Activated T-helper 1 cell treated with anti-CD3 and anti-CD28 coated beads, Interleukin-12 subunit alpha, Interleukin-12 subunit beta, Interleukin-2, Interleukin-4 antibody, amounts not matched to agents 30 ng/mL and 10 ng/mL and 1 ng/mL, durations not matched to agents 14 hours and 24 hours and 36 hours (primary cell): ENCODE data around the gene SNX32. TPM values are rescaled to one million over a fixed set of nuclear protein-coding genes. Genes with fewer than 3 reads are reported as not detected.

Experiments
- DNase-seq: peaks from one replicate; pipeline ENCODE4 v3.0.0; 2021; ENCODE audit warnings: low spot score
- H3K27ac Mint-ChIP-seq: one replicate; pipeline ENCODE4 v1.8.0; 2021; ENCODE audit warnings: mild to moderate bottlenecking, mixed read lengths
- H3K27me3 Mint-ChIP-seq: one replicate; pipeline ENCODE4 v1.8.0; 2022; ENCODE audit warnings: mild to moderate bottlenecking, moderate library complexity, mixed read lengths; ENCODE audit not compliant: insufficient read depth
- H3K36me3 Mint-ChIP-seq: one replicate; pipeline ENCODE4 v1.8.0; 2021; ENCODE audit warnings: low read depth, mixed read lengths
- H3K4me1 Mint-ChIP-seq: one replicate; pipeline ENCODE4 v1.8.0; 2021; ENCODE audit warnings: low read depth, mixed read lengths
- H3K4me3 Mint-ChIP-seq: one replicate; pipeline ENCODE4 v1.8.0; 2021; ENCODE audit warnings: mild to moderate bottlenecking, moderate library complexity, mixed read lengths
- H3K9me3 Mint-ChIP-seq: one replicate; pipeline ENCODE4 v1.8.0; 2021; ENCODE audit warnings: mixed read lengths
- intact Hi-C: fragments of 100-400 bp; cut with micrococcal nuclease; formaldehyde crosslinking; loops from one replicate; pipeline ENCODE4 v1.15.1; 2024
- total RNA-seq: library from RNA; stranded (reverse); gene quantifications from 2 replicates; pipeline ENCODE4 v1.2.3, GENCODE V29; 2022

Gene SNX32
- total RNA-seq, 1 donor from 2014 or later, result 1.6 TPM

DNA sequence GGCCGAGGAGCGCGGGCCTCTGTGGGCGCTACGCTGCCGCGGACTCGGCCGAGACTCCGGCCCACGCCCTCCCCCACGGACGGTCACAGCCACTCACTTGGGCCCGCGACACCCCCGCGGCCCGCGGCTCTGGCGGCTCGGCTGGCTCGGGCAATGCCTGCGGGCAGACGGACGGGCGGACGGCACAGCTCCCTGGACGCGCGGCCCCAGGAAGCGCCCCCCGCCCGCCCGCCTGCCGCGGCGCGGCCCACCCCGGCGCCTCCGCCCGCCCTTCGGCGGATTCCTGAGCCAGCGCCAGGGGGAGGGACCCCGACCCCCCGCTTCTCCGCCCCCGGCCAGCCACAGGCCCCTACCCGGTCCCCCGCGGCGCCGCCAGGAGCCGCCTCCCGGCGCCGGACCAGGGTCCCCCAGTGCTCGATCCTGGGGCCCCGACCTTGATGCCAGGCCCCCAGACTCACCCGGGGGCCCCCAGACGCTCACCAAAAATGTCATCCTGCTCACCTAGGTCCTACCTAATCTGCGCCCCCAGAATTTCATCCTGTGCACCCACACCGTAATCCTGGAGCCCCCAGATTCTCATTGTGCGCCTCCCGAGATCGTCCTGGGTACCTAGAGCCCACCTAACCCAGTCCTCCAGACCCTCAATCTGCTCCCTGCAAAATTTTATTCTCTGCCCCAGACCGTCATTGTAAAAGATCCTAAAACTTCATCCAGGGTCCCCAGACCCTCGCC is 39.0 kb downstream of the SNX32 start, which contains the start of gene EFEMP2:
TSS of gene EFEMP2 (minus strand) at position 215 of the 732 bp plus-strand sequence. CDS start 446 bp downstream, outside the sequence.
- H3K4me3 Mint-ChIP-seq, result peak within 1 kb of the TSS; percentile 90
- intact Hi-C loops, result loop anchor here (1.0 kb wide), 4 partner anchors 12 to 130 kb away; partner anchors contain the start of genes BANF1, C11orf68, DRAP1 and EIF1AD
- H3K27me3 Mint-ChIP-seq, result peaks cover 1% of the 10 kb centered on the region
- no peaks in the 10 kb centered on the region for H3K9me3 Mint-ChIP-seq
- H3K4me1 Mint-ChIP-seq, result peaks cover 16% of the 10 kb centered on the region
- peak within 1 kb of the TSS; percentile 72 for H3K27ac Mint-ChIP-seq
- DNase-seq, result no peak
- no peaks in the 10 kb centered on the region for H3K36me3 Mint-ChIP-seq

DNA sequence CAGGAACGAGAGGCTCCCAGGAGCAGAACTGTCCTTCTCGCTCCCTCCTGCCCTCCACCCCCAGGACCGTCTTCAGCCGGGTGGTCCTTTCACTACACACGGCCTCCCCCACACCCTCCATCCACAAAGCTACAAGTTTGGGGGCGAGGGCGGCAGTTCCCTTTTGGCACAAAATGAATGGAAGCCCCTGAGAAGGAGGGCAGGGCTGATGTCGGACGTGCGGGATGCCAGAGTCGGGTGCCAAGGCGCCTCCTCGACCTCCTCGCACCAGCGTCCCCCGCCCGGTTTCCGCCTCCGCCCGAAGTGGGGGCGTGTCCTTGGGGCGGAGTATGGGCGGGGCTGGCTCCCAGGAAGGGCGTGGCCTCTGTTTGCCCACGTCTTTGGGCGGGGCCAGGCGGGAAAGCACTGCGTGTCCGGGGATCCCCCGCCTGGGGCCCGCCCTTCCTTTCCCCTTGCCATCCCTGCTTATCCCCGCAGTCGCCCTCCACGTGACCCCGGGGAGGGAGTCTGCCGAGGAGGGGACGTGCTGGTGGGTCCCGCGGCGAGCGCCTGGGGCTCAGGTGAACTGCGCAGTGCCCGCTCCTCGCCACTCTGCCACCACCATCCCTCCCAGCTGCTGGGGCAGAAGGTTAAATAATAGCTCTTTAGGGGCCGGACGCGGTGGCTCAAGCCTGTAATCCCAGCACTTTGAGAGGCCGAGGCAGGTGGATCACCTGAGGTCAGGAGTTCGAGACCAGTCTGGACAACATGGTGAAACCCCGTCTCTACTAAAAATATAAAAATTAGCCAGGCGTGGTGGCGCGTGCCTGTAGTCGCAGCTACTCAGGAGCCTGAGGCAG is 39.8 kb downstream of the SNX32 start:
- Mint-ChIP-seq H3K4me3 (peak overlapping the region; percentile 90), H3K9me3 (no peaks in the 10 kb centered on the region), H3K27ac (peak overlapping the region; percentile 72), H3K36me3 (no peaks in the 10 kb centered on the region), H3K27me3 (peaks cover 1% of the 10 kb centered on the region), H3K4me1 (peaks cover 16% of the 10 kb centered on the region)
- intact Hi-C loops, result loop anchor here (1.0 kb wide), 4 partner anchors 13 to 129 kb away; partner anchors contain the start of genes BANF1, C11orf68, DRAP1 and EIF1AD
- peak; percentile 97 for DNase-seq

DNA sequence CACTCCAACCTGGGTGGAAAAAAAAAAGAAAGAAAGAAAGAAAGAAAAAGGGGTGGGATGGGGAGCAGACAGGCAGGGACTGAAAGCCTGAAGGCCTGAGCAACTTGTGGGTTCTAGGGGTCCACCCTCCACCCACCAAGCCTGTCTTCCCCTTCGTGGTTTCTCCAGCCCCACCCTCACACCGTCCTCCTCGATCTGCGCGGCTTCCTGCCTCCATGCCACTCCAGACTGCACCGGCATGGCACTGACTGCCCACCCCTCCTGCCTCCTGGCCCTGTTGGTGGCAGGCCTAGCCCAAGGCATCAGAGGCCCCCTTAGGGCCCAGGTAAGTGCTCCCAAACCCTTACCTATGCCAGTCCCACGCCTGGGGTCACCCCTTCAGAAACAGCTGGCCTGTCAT is 45.9 kb downstream of the SNX32 start, which contains the start of gene CTSW:
TSS of gene CTSW (plus strand) at position 221 of the 400 bp plus-strand sequence. CDS start at position 239, 18 bp downstream.
- intact Hi-C loops, result no loop called here
- no peaks in the 10 kb centered on the region for H3K9me3 Mint-ChIP-seq
- H3K27ac Mint-ChIP-seq, result peak within 1 kb of the TSS; percentile 86
- peaks cover 10% of the 10 kb centered on the region for H3K36me3 Mint-ChIP-seq
- peaks cover 31% of the 10 kb centered on the region for H3K4me1 Mint-ChIP-seq
- no peak for DNase-seq
- no peaks in the 10 kb centered on the region for H3K27me3 Mint-ChIP-seq
- H3K4me3 Mint-ChIP-seq, result peak within 1 kb of the TSS; percentile 42

DNA sequence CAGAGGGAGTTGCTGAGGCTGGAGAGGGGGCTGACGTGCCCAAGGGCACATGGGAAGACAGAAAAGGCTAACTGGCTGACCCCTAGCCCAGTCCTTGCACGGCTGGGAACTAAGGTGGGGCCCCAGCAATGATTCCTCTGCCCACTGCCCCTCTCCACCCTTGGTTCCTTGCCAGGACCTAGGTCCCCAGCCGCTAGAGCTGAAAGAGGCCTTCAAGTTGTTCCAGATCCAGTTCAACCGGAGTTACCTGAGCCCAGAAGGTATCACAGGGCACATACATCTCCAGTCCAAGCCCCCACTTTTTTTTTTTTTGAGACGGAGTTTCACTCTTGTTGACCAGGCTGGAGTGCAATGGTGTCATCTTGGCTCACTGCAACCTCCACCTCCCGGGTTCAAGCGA is 46.3 kb downstream of the SNX32 start:
- no peak overlapping the region for H3K27ac Mint-ChIP-seq
- intact Hi-C loops, result no loop called here
- no peaks in the 10 kb centered on the region for H3K27me3 Mint-ChIP-seq
- no peaks in the 10 kb centered on the region for H3K9me3 Mint-ChIP-seq
- DNase-seq, result no peak
- no peak overlapping the region for H3K4me3 Mint-ChIP-seq
- peaks cover 14% of the 10 kb centered on the region for H3K36me3 Mint-ChIP-seq
- H3K4me1 Mint-ChIP-seq, result peaks cover 36% of the 10 kb centered on the region

DNA sequence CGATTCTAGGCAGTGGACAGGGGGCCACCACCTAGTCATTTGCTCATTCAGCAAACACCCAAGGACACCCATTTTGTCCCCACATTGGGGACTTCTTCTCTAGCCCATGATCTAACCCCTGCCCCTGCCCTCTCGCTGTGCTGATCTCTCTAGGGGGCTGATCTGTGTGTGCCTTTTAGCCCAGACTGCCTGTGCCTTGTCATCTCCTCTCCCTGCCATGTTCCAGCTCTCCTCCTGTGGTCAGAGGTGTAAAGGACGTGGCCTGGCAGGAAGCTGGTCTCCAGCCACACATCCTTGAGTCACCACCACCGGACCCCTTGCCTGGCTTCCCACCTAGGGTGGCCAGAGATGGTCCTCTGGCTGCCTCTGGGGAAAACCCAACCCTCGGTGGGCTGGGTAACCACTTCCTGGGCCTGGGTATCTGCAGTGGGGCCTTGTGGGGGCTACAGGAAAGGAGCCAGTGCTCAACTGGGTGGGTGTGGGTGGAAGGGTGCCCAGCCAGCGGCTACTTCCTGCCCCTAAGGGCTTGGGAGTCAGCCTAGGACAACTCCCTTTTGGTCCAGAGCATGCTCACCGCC is 47.2 kb downstream of the SNX32 start:
- peaks cover 43% of the 10 kb centered on the region for H3K4me1 Mint-ChIP-seq
- H3K27me3 Mint-ChIP-seq, result no peaks in the 10 kb centered on the region
- intact Hi-C loops, result no loop called here
- no peak overlapping the region for H3K4me3 Mint-ChIP-seq
- DNase-seq, result no peak
- H3K27ac Mint-ChIP-seq, result peak overlapping the region; percentile 86
- peaks cover 20% of the 10 kb centered on the region for H3K36me3 Mint-ChIP-seq
- no peaks in the 10 kb centered on the region for H3K9me3 Mint-ChIP-seq

DNA sequence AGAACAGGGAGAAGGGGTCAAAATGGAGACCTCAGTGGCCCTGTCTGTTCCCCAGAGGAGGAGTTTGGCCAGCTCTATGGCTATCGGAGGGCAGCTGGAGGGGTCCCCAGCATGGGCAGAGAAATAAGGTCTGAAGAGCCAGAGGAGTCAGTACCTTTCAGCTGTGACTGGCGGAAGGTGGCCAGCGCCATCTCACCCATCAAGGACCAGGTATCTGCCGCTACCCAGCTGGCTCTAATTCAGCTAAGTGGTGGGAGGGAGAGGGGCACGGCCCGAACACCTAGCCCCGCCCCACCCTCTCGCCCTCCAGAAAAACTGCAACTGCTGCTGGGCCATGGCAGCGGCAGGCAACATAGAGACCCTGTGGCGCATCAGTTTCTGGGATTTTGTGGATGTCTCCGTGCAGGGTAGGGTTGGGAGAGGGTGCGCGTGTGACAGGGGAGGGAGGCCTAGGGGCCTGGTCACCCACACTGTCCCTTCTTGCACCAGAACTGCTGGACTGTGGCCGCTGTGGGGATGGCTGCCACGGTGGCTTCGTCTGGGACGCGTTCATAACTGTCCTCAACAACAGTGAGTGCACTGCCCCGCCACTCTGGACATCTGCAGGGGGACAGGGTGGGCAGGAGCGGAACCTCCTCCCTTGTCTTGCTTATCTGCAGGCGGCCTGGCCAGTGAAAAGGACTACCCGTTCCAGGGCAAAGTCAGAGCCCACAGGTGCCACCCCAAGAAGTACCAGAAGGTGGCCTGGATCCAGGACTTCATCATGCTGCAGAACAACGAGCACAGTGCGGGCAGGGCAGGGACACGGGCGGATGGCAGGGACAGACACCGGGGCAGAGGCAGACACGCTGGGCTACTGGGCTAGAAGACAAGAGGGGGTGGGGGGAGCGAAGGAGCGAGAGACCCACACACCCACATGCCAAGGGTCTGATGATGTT is 48.6 kb downstream of the SNX32 start:
- peaks cover 27% of the 10 kb centered on the region for H3K36me3 Mint-ChIP-seq
- H3K4me3 Mint-ChIP-seq, result no peak overlapping the region
- peaks cover 50% of the 10 kb centered on the region for H3K4me1 Mint-ChIP-seq
- no peaks in the 10 kb centered on the region for H3K9me3 Mint-ChIP-seq
- intact Hi-C loops, result no loop called here
- no peaks in the 10 kb centered on the region for H3K27me3 Mint-ChIP-seq
- no peak for DNase-seq
- no peak overlapping the region for H3K27ac Mint-ChIP-seq

DNA sequence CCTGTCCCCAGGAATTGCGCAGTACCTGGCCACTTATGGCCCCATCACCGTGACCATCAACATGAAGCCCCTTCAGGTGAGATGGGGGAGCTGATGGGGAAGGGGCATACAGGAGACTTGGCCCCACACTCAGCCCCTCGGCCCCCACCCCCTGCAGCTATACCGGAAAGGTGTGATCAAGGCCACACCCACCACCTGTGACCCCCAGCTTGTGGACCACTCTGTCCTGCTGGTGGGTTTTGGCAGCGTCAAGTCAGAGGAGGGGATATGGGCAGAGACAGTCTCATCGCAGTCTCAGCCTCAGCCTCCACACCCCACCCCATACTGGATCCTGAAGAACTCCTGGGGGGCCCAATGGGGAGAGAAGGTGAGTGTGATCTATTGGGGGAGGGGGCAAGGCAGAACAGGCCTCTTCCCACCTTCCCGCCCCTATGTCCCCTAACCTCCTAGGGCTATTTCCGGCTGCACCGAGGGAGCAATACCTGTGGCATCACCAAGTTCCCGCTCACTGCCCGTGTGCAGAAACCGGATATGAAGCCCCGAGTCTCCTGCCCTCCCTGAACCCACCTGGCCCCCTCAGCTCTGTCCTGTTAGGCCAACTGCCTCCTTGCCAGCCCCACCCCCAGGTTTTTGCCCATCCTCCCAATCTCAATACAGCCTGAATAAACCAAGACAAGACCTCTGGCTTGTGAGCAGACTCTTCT is 49.4 kb downstream of the SNX32 start:
- H3K27me3 Mint-ChIP-seq, result no peaks in the 10 kb centered on the region
- peaks cover 28% of the 10 kb centered on the region for H3K36me3 Mint-ChIP-seq
- H3K4me3 Mint-ChIP-seq, result no peak overlapping the region
- intact Hi-C loops, result no loop called here
- peaks cover 50% of the 10 kb centered on the region for H3K4me1 Mint-ChIP-seq
- DNase-seq, result no peak
- H3K9me3 Mint-ChIP-seq, result no peaks in the 10 kb centered on the region
- no peak overlapping the region for H3K27ac Mint-ChIP-seq

DNA sequence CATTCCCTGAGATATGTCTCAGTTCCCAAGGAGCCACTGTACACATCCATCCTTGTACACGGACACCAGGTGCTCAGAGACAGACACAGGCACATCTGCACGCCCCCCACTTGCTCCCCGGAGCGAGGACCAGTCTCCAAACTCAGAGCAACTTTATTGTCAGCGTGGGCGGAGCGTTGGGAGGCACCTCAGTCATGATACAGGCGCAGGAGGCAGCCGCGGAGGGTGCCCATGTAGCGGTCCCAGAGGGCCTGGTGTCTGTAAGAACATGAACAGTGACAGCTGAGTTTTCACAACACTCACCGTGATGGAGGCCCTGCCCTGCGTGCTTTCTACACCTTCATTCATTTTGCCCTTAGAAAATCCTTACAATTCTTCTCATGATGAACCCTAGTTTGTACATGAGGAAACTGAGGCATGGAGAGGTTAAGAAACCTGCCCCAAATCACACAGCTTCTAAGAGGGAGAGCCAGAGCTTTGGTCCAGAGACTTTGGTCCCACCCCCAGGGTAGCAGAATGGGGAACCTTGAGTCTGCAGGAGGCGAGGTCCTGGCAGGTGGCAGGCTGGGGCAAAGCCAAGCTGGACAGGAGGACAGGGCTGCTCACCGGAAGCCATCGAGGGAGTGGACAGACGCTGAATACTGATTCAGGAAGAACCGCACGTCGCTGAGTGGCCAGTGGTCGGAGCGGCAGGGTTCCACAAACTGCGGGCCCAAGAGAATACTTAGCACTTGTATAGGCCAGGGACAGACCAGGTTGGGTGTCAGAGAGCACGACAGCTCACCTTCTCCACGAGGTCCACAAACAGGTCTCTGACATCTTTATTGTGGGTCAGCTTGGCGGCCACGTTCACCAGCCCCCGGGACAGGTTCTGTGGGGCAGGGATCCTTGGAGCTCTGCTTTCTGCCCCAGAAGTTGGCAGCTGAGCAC is 50.3 kb downstream of the SNX32 start:
- H3K4me1 Mint-ChIP-seq, result peaks cover 54% of the 10 kb centered on the region
- peaks cover 29% of the 10 kb centered on the region for H3K36me3 Mint-ChIP-seq
- no peak for DNase-seq

DNA sequence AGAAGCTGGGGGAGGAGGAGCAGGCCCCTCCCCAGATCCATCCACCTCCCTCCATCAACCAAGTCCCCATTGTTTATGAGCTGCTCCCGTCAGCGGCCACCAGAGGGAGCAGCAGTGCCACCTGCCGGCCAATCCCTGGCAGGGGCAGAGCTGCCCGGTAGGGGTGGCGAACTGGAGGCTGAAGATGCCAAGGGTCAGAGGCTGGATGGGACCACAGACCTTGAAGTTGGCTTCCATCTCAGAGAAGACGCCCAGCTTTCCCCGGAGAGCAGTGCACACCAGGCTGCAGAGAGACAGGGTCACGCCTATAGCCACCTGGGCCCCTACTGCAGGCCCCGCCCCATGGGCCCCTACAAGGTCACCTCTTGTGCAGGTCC is 50.9 kb downstream of the SNX32 start:
- intact Hi-C loops, result loop anchor here (1.0 to 2.0 kb wide), 4 partner anchors 16 to 178 kb away; partner anchors contain the start of genes FOSL1 and MUS81
- no peaks in the 10 kb centered on the region for H3K9me3 Mint-ChIP-seq
- DNase-seq, result peak; percentile 77
- H3K27me3 Mint-ChIP-seq, result no peaks in the 10 kb centered on the region
- peak overlapping the region; percentile 28 for H3K4me3 Mint-ChIP-seq
- peak overlapping the region; percentile 40 for H3K27ac Mint-ChIP-seq
- peaks cover 29% of the 10 kb centered on the region for H3K36me3 Mint-ChIP-seq
- peaks cover 54% of the 10 kb centered on the region for H3K4me1 Mint-ChIP-seq

More for the DNA sequence above, 50.3 kb downstream of the SNX32 start:
- peak overlapping the region; percentile 40 for H3K27ac Mint-ChIP-seq
- no peaks in the 10 kb centered on the region for H3K27me3 Mint-ChIP-seq
- intact Hi-C loops, result loop anchor here (1.0 to 2.0 kb wide), 4 partner anchors 17 to 178 kb away; partner anchors contain the start of genes FOSL1 and MUS81
- H3K9me3 Mint-ChIP-seq, result no peaks in the 10 kb centered on the region
- H3K4me3 Mint-ChIP-seq, result peak overlapping the region; percentile 28

DNA sequence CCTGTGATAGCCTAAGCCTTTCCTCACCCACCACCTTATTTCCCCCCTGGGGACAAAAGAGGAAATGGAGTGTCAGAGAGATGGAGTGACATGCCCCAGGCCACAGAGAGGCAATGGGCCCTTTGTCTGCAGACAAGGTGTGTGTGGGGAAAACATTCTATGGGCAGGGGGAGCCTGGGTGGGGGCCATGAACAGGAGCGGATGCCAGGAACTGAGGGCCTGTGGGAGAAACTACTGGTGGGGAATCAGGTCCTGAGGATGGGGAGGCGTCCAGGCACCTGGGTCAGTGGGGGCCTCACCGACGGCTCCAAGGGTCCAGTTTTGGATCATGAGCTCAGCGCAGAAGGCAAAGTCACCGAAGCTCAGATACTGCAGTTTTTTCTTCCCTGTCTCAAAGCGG is 51.5 kb downstream of the SNX32 start:
- no peak for DNase-seq
- no peak overlapping the region for H3K27ac Mint-ChIP-seq
- no peaks in the 10 kb centered on the region for H3K9me3 Mint-ChIP-seq
- peaks cover 29% of the 10 kb centered on the region for H3K36me3 Mint-ChIP-seq
- H3K4me1 Mint-ChIP-seq, result peaks cover 56% of the 10 kb centered on the region
- no peaks in the 10 kb centered on the region for H3K27me3 Mint-ChIP-seq
- intact Hi-C loops, result loop anchor here (2.0 kb wide), 1 partner anchor 16 kb away; the partner anchor contains the start of gene FOSL1
- H3K4me3 Mint-ChIP-seq, result peak overlapping the region; percentile 33
